Measurements from ENCODE around the gene JPH3.

Gene JPH3

GRCh38 chr16:87690911-87691685 lies 88.8 kb downstream of the JPH3 start:
- no peak overlapping the region for H3K27ac ChIP-seq
- ChIA-PET CTCF (no interaction called here), POLR2A (ENCODE audit: low non-redundant PET) (no interaction called here)
- no peak for DNase-seq (ENCODE audit: low spot score)
- no peak for TF ChIP-seq CTCF (conservative IDR thresholded peaks at IDR 0.05; ENCODE audit: low read depth)

GRCh38 chr16:87691686-87692079 lies 89.4 kb downstream of the JPH3 start:
- TF ChIP-seq CTCF (conservative IDR thresholded peaks at IDR 0.05; ENCODE audit: low read depth): no peak
- CTCF ChIA-PET: interaction anchor here (1.7 kb wide), 1 partner anchor 39 kb away, joined by 5 read pairs; no protein-coding TSS in a partner anchor
- no peak for DNase-seq (ENCODE audit: low spot score)
- POLR2A ChIA-PET (ENCODE audit: low non-redundant PET): interaction anchor here (0.6 kb wide), 1 partner anchor 33 kb away, joined by 3 read pairs; no protein-coding TSS in a partner anchor
- H3K27ac ChIP-seq: no peak overlapping the region

- ChIA-PET POLR2A (ENCODE audit: low non-redundant PET) (interaction anchor here (0.6 kb wide), 1 partner anchor 34 kb away, joined by 3 read pairs; no protein-coding TSS in a partner anchor), CTCF (interaction anchor here (0.6 to 1.7 kb wide), 2 partner anchors 39 to 198 kb away, joined by 3 to 5 read pairs; no protein-coding TSS in a partner anchor)
- no peak for DNase-seq (ENCODE audit: low spot score)
- H3K27ac ChIP-seq: no peak overlapping the region
- no peak for TF ChIP-seq CTCF (conservative IDR thresholded peaks at IDR 0.05; ENCODE audit: low read depth)
Observed at GRCh38 chr16:87692176-87692575, 89.9 kb downstream of the JPH3 start.

GRCh38 chr16:87692756-87693155 lies 90.4 kb downstream of the JPH3 start:
- no peak overlapping the region for H3K27ac ChIP-seq
- POLR2A ChIA-PET (ENCODE audit: low non-redundant PET): no interaction called here
- no peak for DNase-seq (ENCODE audit: low spot score)
- CTCF ChIA-PET: interaction anchor here (0.6 to 1.7 kb wide), 2 partner anchors 40 to 198 kb away, joined by 3 to 5 read pairs; no protein-coding TSS in a partner anchor
- TF ChIP-seq CTCF (conservative IDR thresholded peaks at IDR 0.05; ENCODE audit: low read depth): no peak

GRCh38 chr16:87693827-87694226 lies 91.5 kb downstream of the JPH3 start:
- ChIA-PET CTCF (interaction anchor here (0.7 kb wide), 1 partner anchor 58 kb away, joined by 5 read pairs; no protein-coding TSS in a partner anchor), POLR2A (ENCODE audit: low non-redundant PET) (no interaction called here)
- DNase-seq (ENCODE audit: low spot score): no peak
- no peak overlapping the region for H3K27ac ChIP-seq
- no peak for TF ChIP-seq CTCF (conservative IDR thresholded peaks at IDR 0.05; ENCODE audit: low read depth)

GRCh38 chr16:87694441-87695125 lies 92.3 kb downstream of the JPH3 start:
- POLR2A ChIA-PET (ENCODE audit: low non-redundant PET): no interaction called here
- no peak for DNase-seq (ENCODE audit: low spot score)
- CTCF ChIA-PET: interaction anchor here (0.7 kb wide), 1 partner anchor 1490 kb away, joined by 3 read pairs; no protein-coding TSS in a partner anchor
- no peak overlapping the region for H3K27ac ChIP-seq
- no peak for TF ChIP-seq CTCF (conservative IDR thresholded peaks at IDR 0.05; ENCODE audit: low read depth)

Data from RWPE1 (cell line).